ENCODE results near the gene RGS21. TPM values are rescaled to one million over a fixed set of nuclear protein-coding genes. Genes with fewer than 3 reads are reported as not detected.

Gene RGS21
- total RNA-seq, 2 experiments from 2014 or later: not detected

DNA sequence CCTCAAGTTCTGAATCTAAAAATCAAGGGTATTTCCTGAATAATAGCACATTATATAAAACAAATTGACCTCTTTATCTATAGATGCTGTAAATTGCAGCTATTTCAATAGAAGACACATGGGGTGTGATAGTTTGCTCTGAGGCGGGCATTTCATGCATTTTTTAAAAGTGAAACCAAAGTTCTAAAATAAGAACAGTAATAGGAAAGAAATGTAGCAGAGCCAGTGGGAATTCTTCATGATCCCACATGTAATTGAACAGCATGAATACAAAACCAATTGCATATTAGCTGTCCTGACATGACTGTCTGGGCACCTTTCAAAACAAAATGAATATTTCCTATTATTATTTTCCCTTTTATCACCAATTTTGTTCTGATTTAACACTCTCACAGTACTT is 85.0 kb downstream of the RGS21 start:
- Mint-ChIP-seq H3K36me3 (ENCODE audit: low read depth) (no peaks in the 10 kb centered on the region), H3K27me3 (no peaks in the 10 kb centered on the region), H3K27ac (no peak overlapping the region), H3K4me1 (ENCODE audit: low read depth) (no peaks in the 10 kb centered on the region), H3K4me3 (no peak overlapping the region), H3K9me3 (no peaks in the 10 kb centered on the region)
- Histone ChIP-seq H3K4me3 (ENCODE audit: low read length) (no peak overlapping the region), H3K36me3 (ENCODE audit: insufficient read depth, low read length) (no peaks in the 10 kb centered on the region), H3K4me1 (ENCODE audit: insufficient read depth, low read length) (no peaks in the 10 kb centered on the region), H3K9me3 (ENCODE audit: control insufficient read depth in 1 of 2, insufficient read depth in 1 of 2, low read length in 2 of 2) (no peaks in the 10 kb centered on the region), H3K27me3 (ENCODE audit: control insufficient read depth in 1 of 2, insufficient read depth in 2 of 2, low read length in 2 of 2) (no peaks in the 10 kb centered on the region), H3K27ac (ENCODE audit: low read depth in 1 of 2, low read length in 2 of 2) (no peak overlapping the region)
- ChIA-PET CTCF (no interaction called here), POLR2A (no interaction called here)
- intact Hi-C loops (cut with DNase I, micrococcal nuclease): no loop called here
- DNase-seq: no peak
- TF ChIP-seq CTCF (IDR thresholded peaks at IDR 0.05): no peak
- no peak for ATAC-seq (ENCODE audit: poor library complexity)

DNA sequence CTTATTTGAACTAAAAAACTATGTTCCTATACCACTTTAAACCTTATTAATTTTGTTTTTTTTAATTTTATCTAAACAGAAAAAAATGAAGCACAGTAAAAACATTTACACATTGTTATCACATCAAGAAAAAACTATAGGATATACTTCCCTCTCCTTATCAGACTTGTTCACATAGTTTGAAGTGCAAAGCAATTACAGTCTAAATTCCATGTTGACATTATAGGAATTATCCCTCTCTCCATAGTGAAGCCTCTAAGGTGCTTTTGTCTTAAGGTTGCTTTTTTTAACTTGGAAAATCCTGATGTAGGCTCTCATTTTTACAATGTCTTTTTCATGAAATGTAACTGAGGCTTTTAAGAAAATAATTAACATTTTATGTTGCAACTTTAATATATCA is 85.8 kb downstream of the RGS21 start:
- intact Hi-C loops (cut with DNase I, micrococcal nuclease): no loop called here
- no peak for TF ChIP-seq CTCF (IDR thresholded peaks at IDR 0.05)
- no peaks in the 10 kb centered on the region for H3K9me3 Mint-ChIP-seq
- CTCF ChIA-PET: no interaction called here
- POLR2A ChIA-PET: no interaction called here
- H3K27ac ChIP-seq (ENCODE audit: low read depth in 1 of 2, low read length in 2 of 2): no peak overlapping the region
- no peak overlapping the region for H3K4me3 Mint-ChIP-seq
- no peak overlapping the region for H3K27ac Mint-ChIP-seq
- no peaks in the 10 kb centered on the region for H3K4me1 ChIP-seq (ENCODE audit: insufficient read depth, low read length)
- H3K36me3 ChIP-seq (ENCODE audit: insufficient read depth, low read length): no peaks in the 10 kb centered on the region
- H3K9me3 ChIP-seq (ENCODE audit: control insufficient read depth in 1 of 2, insufficient read depth in 1 of 2, low read length in 2 of 2): no peaks in the 10 kb centered on the region
- ATAC-seq (ENCODE audit: poor library complexity) (no peak), DNase-seq (no peak)
- no peaks in the 10 kb centered on the region for H3K27me3 ChIP-seq (ENCODE audit: control insufficient read depth in 1 of 2, insufficient read depth in 2 of 2, low read length in 2 of 2)
- no peak overlapping the region for H3K4me3 ChIP-seq (ENCODE audit: low read length)
- H3K27me3 Mint-ChIP-seq: no peaks in the 10 kb centered on the region
- H3K36me3 Mint-ChIP-seq (ENCODE audit: low read depth): no peaks in the 10 kb centered on the region
- H3K4me1 Mint-ChIP-seq (ENCODE audit: low read depth): no peaks in the 10 kb centered on the region

DNA sequence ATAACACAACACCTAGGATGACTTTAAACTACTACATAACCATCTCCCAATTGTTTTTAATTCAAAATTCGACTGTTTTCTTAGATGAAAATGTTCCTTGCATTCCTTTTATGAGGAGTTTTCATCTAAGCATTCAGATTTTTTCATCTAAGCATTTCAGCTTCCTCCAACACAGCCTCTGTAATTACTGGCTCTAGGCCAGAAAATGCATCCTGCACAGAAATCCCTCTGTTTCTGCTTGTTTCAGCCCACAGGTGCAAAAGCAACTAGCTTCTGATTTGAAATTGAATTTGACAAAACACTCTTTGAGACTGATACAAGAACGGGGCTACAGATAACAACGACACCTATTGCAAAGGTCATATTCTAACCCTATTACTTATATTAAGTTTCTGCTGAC is 90.4 kb downstream of the RGS21 start:
- no peaks in the 10 kb centered on the region for H3K36me3 ChIP-seq (ENCODE audit: insufficient read depth, low read length)
- no peak overlapping the region for H3K4me3 ChIP-seq (ENCODE audit: low read length)
- H3K4me3 Mint-ChIP-seq: no peak overlapping the region

More for the DNA sequence above, 90.4 kb downstream of the RGS21 start:
- Mint-ChIP-seq H3K36me3 (ENCODE audit: low read depth) (no peaks in the 10 kb centered on the region), H3K27ac (no peak overlapping the region), H3K4me1 (ENCODE audit: low read depth) (no peaks in the 10 kb centered on the region), H3K27me3 (no peaks in the 10 kb centered on the region), H3K9me3 (no peaks in the 10 kb centered on the region)
- ATAC-seq (ENCODE audit: poor library complexity) (no peak), DNase-seq (no peak)
- ChIA-PET CTCF (no interaction called here), POLR2A (no interaction called here)
- Histone ChIP-seq H3K27ac (ENCODE audit: low read depth in 1 of 2, low read length in 2 of 2) (no peak overlapping the region), H3K4me1 (ENCODE audit: insufficient read depth, low read length) (no peaks in the 10 kb centered on the region), H3K9me3 (ENCODE audit: control insufficient read depth in 1 of 2, insufficient read depth in 1 of 2, low read length in 2 of 2) (no peaks in the 10 kb centered on the region), H3K27me3 (ENCODE audit: control insufficient read depth in 1 of 2, insufficient read depth in 2 of 2, low read length in 2 of 2) (no peaks in the 10 kb centered on the region)
- intact Hi-C loops (cut with DNase I, micrococcal nuclease): no loop called here
- no peak for TF ChIP-seq CTCF (IDR thresholded peaks at IDR 0.05)

Other genes with a start within 250 kb of the RGS21 start
- gene RGS18, start 158.5 kb upstream of the RGS21 start, total RNA-seq: under 1 TPM; 0.22 to 0.95 TPM

Measured in CD4-positive, alpha-beta T cell (primary cell).